H1 (cell line): ENCODE measurements around the gene NBL1. TPM values are rescaled to one million over a fixed set of nuclear protein-coding genes. Genes with fewer than 3 reads are reported as not detected.

Experiments
- CTCF ChIA-PET: fragments of 300-600 bp; sonication (Branson Sonifier 250); formaldehyde crosslinking; loops from one replicate; lab custom pipeline; 2021; ENCODE audit not compliant: partially characterized antibody; lab: Charles Lee
- POLR2A ChIA-PET: fragments of 300-600 bp; sonication (Branson Sonifier 250); formaldehyde crosslinking; loops from one replicate; lab custom pipeline; 2021; ENCODE audit warnings: inconsistent platforms; ENCODE audit not compliant: partially characterized antibody; lab: Charles Lee
- DNase-seq, 2 experiments: peaks; one replicate each; pipeline versions ENCODE4 v3.0.0 to v3.0.0-alpha.2; 2010 to 2022; ENCODE audit warnings: low spot score in 2 of 2, low read depth in 1 of 2, mixed read lengths in 1 of 2
- FAIRE-seq: peaks from 2 replicates; lab custom pipeline; 2011; peaks lifted over from hg19 to GRCh38; lab: Jason Lieb, UNC
- H2AFZ ChIP-seq: 2 replicates; pipeline ENCODE4 v1.8.1; 2012; ENCODE audit warnings: low read length, inconsistent platforms
- H2AK5ac ChIP-seq: 2 replicates; pipeline ENCODE4 v1.6.1; 2013; ENCODE audit warnings: low read depth, low read length
- H2BK120ac ChIP-seq: replicated peaks from 2 replicates; pipeline ENCODE3; 2013; ENCODE audit warnings: low read depth, low read length, inconsistent platforms
- H2BK12ac ChIP-seq: 2 replicates; pipeline ENCODE4 v1.6.1; 2013; ENCODE audit warnings: low read depth, low read length
- H2BK15ac ChIP-seq: 2 replicates; pipeline ENCODE4 v1.6.1; 2013; ENCODE audit warnings: low read length
- H2BK20ac ChIP-seq: 2 replicates; pipeline ENCODE4 v1.6.1; 2013; ENCODE audit warnings: low read length
- H2BK5ac ChIP-seq: 2 replicates; pipeline ENCODE4 v1.6.1; 2013; ENCODE audit warnings: low read depth, low read length
- H3K14ac ChIP-seq: 2 replicates; pipeline ENCODE4 v1.6.1; 2013; ENCODE audit warnings: inconsistent platforms; ENCODE audit not compliant: insufficient read length
- H3K18ac ChIP-seq: 2 replicates; pipeline ENCODE4 v1.6.1; 2013; ENCODE audit warnings: low read length; ENCODE audit errors: extremely low read depth
- H3K23ac ChIP-seq: 2 replicates; pipeline ENCODE4 v1.6.1; 2013; ENCODE audit warnings: inconsistent platforms; ENCODE audit not compliant: insufficient read length
- H3K23me2 ChIP-seq: 2 replicates; pipeline ENCODE4 v1.6.1; 2013; ENCODE audit warnings: low read depth, low read length
- H3K27ac ChIP-seq: 2 replicates; pipeline ENCODE4 v1.6.1; 2011; ENCODE audit warnings: low read depth, low read length, inconsistent platforms
- H3K27me3 ChIP-seq, 4 experiments: replicated peaks in 1 of 4; 1 replicate in 1 of 4; 2 replicates in 3 of 4; pipeline versions ENCODE4 v1.6.1 to v1.8.1; 2011 to 2013; ENCODE audit warnings: low read length in 3 of 4, mild to moderate bottlenecking in 3 of 4, inconsistent platforms in 2 of 4, mixed read lengths in 2 of 4, moderate library complexity in 1 of 4; ENCODE audit not compliant: control insufficient read depth in 3 of 4, insufficient read depth in 3 of 4; ENCODE audit errors: extremely low read depth in 1 of 4
- H3K36me3 ChIP-seq, 4 experiments: 2 replicates each; pipeline versions ENCODE4 v1.6.1 to v1.8.1; 2011 to 2013; ENCODE audit warnings: mild to moderate bottlenecking in 4 of 4, low read length in 3 of 4, moderate library complexity in 2 of 4, control low read depth in 1 of 4, inconsistent platforms in 1 of 4; ENCODE audit not compliant: insufficient read depth in 4 of 4, control insufficient read depth in 2 of 4
- H3K4ac ChIP-seq: replicated peaks from 2 replicates; pipeline ENCODE3; 2013; ENCODE audit warnings: low read length, low read depth, mixed read lengths, inconsistent platforms; ENCODE audit not compliant: insufficient read length
- H3K4me1 ChIP-seq, 4 experiments: replicated peaks in 1 of 4; 1 replicate in 1 of 4; 2 replicates in 3 of 4; pipeline versions ENCODE4 v1.6.1 to v1.8.1; 2011 to 2013; ENCODE audit warnings: low read length in 3 of 4, inconsistent platforms in 2 of 4, mixed read lengths in 1 of 4; ENCODE audit not compliant: insufficient read depth in 4 of 4, control insufficient read depth in 3 of 4
- H3K4me2 ChIP-seq, 2 experiments: 2 replicates each; pipeline versions ENCODE4 v1.6.1 to v1.8.1; 2011 to 2013; ENCODE audit warnings: low read depth in 2 of 2, low read length in 2 of 2, control low read depth in 1 of 2, inconsistent platforms in 1 of 2, mild to moderate bottlenecking in 1 of 2; ENCODE audit not compliant: insufficient read depth in 1 of 2
- H3K4me3 ChIP-seq, 4 experiments: fragments of 200-600, 300-600 bp in 1 of 4; sonication (generic), shearing (Covaris generic), sonication (Bioruptor Twin) in 1 of 4; 2 replicates each; pipeline versions ENCODE4 v1.5.1 to v1.8.1; 2011 to 2016; ENCODE audit warnings: low read length in 4 of 4, low read depth in 3 of 4, control low read depth in 2 of 4, inconsistent platforms in 2 of 4, mild to moderate bottlenecking in 2 of 4, mixed read lengths in 1 of 4, moderate library complexity in 1 of 4; ENCODE audit not compliant: insufficient read depth in 2 of 4; ENCODE audit errors: extremely low read depth in 1 of 4
- H3K56ac ChIP-seq: replicated peaks from 2 replicates; pipeline ENCODE3; 2013; ENCODE audit warnings: low read depth, mild to moderate bottlenecking, mixed read lengths, low read length, inconsistent platforms; ENCODE audit not compliant: insufficient read length
- H3K79me1 ChIP-seq: 2 replicates; pipeline ENCODE4 v1.6.1; 2013; ENCODE audit warnings: low read depth, low read length, control low read depth
- H3K79me2 ChIP-seq, 2 experiments: 2 replicates each; pipeline versions ENCODE4 v1.6.1 to v1.8.1; 2012 to 2013; ENCODE audit warnings: low read length in 2 of 2, mild to moderate bottlenecking in 2 of 2, inconsistent platforms in 1 of 2; ENCODE audit not compliant: insufficient read depth in 2 of 2, control insufficient read depth in 1 of 2
- H3K9ac ChIP-seq, 4 experiments: replicated peaks in 1 of 4; 1 replicate in 1 of 4; 2 replicates in 3 of 4; pipeline versions ENCODE4 v1.6.1 to v1.8.1; 2011 to 2013; ENCODE audit warnings: low read depth in 3 of 4, low read length in 3 of 4, control low read depth in 2 of 4, mild to moderate bottlenecking in 2 of 4, moderate library complexity in 2 of 4, inconsistent platforms in 1 of 4; ENCODE audit errors: extremely low read depth in 1 of 4
- H3K9me3 ChIP-seq, 2 experiments: 2 replicates each; pipeline versions ENCODE4 v1.6.1 to v1.8.1; 2012 to 2013; ENCODE audit warnings: mild to moderate bottlenecking in 2 of 2, moderate library complexity in 2 of 2, control low read depth in 1 of 2, inconsistent platforms in 1 of 2, low read depth in 1 of 2, low read length in 1 of 2, mixed read lengths in 1 of 2; ENCODE audit not compliant: insufficient read depth in 2 of 2
- H4K20me1 ChIP-seq, 2 experiments: replicated peaks in 1 of 2; 2 replicates each; pipeline versions ENCODE3 to v1.8.1; 2011 to 2013; ENCODE audit warnings: inconsistent platforms in 2 of 2, low read length in 2 of 2, mild to moderate bottlenecking in 1 of 2; ENCODE audit not compliant: insufficient read depth in 2 of 2, control insufficient read depth in 1 of 2
- H4K5ac ChIP-seq: 2 replicates; pipeline ENCODE4 v1.6.1; 2013; ENCODE audit warnings: low read length, low read depth, mixed read lengths, inconsistent platforms; ENCODE audit not compliant: insufficient read length
- H4K8ac ChIP-seq: 2 replicates; pipeline ENCODE4 v1.8.0; 2013; ENCODE audit warnings: mild to moderate bottlenecking, moderate library complexity, low read length, inconsistent platforms; ENCODE audit not compliant: insufficient read depth; ENCODE audit errors: extremely low read depth
- H4K91ac ChIP-seq: replicated peaks from 2 replicates; pipeline ENCODE3; 2013; ENCODE audit warnings: low read length, mixed read lengths, inconsistent platforms; ENCODE audit not compliant: insufficient read length
- CHD2 ChIP-seq: IDR thresholded peaks from 2 replicates; pipeline ENCODE4 v1.6.1; 2012; ENCODE audit warnings: low read length, improper control_type of control experiment
- EGR1 ChIP-seq: IDR thresholded peaks from 2 replicates; pipeline ENCODE4 v1.6.1; 2011; ENCODE audit warnings: low read depth, low read length, borderline replicate concordance
- MAFK ChIP-seq: IDR thresholded peaks from 2 replicates; pipeline ENCODE4 v1.6.1; 2012; ENCODE audit warnings: low read depth, mild to moderate bottlenecking, improper control_type of control experiment, low read length
- TAF1 ChIP-seq: IDR thresholded peaks from 2 replicates; pipeline ENCODE4 v1.6.1; 2011; ENCODE audit warnings: mild to moderate bottlenecking, low read depth, low read length
- TAF7 ChIP-seq: optimal IDR thresholded peaks from 2 replicates; pipeline ENCODE3; 2011; ENCODE audit warnings: low read depth, mild to moderate bottlenecking, inconsistent platforms, low read length, moderate library complexity, borderline replicate concordance
- TEAD4 ChIP-seq: IDR thresholded peaks from 2 replicates; pipeline ENCODE4 v1.6.1; 2012; ENCODE audit warnings: low read depth, low read length, inconsistent platforms, mixed read lengths
- WGBS, 2 experiments: shearing (Covaris generic) in 1 of 2; methylation state at CpG; one replicate each; pipeline versions ENCODE4 v1.1.6 to v1.1.7; 2013 to 2015; ENCODE audit warnings: low lambda C conversion rate in 2 of 2, mixed read lengths in 2 of 2, inconsistent platforms in 1 of 2, low coverage in 1 of 2, missing lambda C conversion rate in 1 of 2; ENCODE audit not compliant: insufficient replicate concordance in 2 of 2, insufficient coverage in 1 of 2, insufficient read length in 1 of 2; ENCODE audit errors: extremely low coverage in 1 of 2, missing lambda C conversion rate in 1 of 2; 5-methylcytosine and 5-hydroxymethylcytosine counted together
- polyA plus RNA-seq, 7 experiments: library from polyadenylated mRNA; depleted of rRNA in 3 of 7; stranded (reverse) in 5 of 7; unstranded in 2 of 7; fragments of >200 nt in 5 of 7; fragments of 200-250 nt in 2 of 7; gene quantifications; 1 replicate in 5 of 7; 2 replicates in 1 of 7; 4 replicates in 1 of 7; pipeline versions ENCODE4 v1.2.1 to v1.2.3, GENCODE V29; 2011 to 2013; ENCODE audit warnings: missing spikeins in 2 of 7, mixed read lengths in 2 of 7
- total RNA-seq: library from RNA; stranded (reverse); fragmentation: NEBNext Ultra II Directional; extraction: Animal tissue kit (Norgen Biotek cat#: 25700); gene quantifications from 2 replicates; pipeline ENCODE4 v1.2.1, GENCODE V29; 2021

Gene NBL1
- total and polyA plus RNA-seq, 2 of the 8 experiments (the other 6 are each of a cell fraction or from before 2014, with no cell fraction given), result 8.7 to 9.7 TPM

- Histone ChIP-seq H3K4me2 (no peak overlapping the region), H4K20me1 (peaks cover 0 to 2% of the 10 kb centered on the region in 2 experiments)
Measured at GRCh38 chr1:19620786-19621185, 23.3 kb upstream of the NBL1 start.

More at GRCh38 chr1:19620786-19621185, 23.3 kb upstream of the NBL1 start:
- no peak overlapping the region for H2BK15ac ChIP-seq
- no peak overlapping the region for H3K27ac ChIP-seq
- H3K79me1 ChIP-seq, result no peaks in the 10 kb centered on the region; the same call in 1 of the 2 replicates
- no peak overlapping the region for H4K91ac ChIP-seq
- H3K4me3 ChIP-seq, result no peak overlapping the region
- H2AK5ac ChIP-seq, result no peak overlapping the region
- no peak overlapping the region for H4K5ac ChIP-seq
- H2BK12ac ChIP-seq, result no peak overlapping the region
- no peak overlapping the region for H3K23ac ChIP-seq
- H4K8ac ChIP-seq, result no peak overlapping the region
- H3K4me1 ChIP-seq, result peaks cover 0 to 10% (median 2%) of the 10 kb centered on the region in 4 experiments; a peak in 3 of 7 replicates
- no peaks in the 10 kb centered on the region for H3K9me3 ChIP-seq
- WGBS, 2 experiments, result 85% methylated on average over 3 of the region's 3 CpGs; no CpG with 5 or more reads in 1 of the 2 experiments
- H3K4ac ChIP-seq, result no peak overlapping the region
- no peak overlapping the region for H3K56ac ChIP-seq
- peaks cover 0 to 34% of the 10 kb centered on the region in 2 experiments; a peak in 2 of 4 replicates for H3K79me2 ChIP-seq
- no peak overlapping the region for H2BK120ac ChIP-seq
- H3K36me3 ChIP-seq, result peaks cover 0 to 5% (median 5%) of the 10 kb centered on the region in 4 experiments; a peak in 4 of 8 replicates
- H3K23me2 ChIP-seq, result no peaks in the 10 kb centered on the region
- H2BK5ac ChIP-seq, result no peak overlapping the region
- no peak overlapping the region for H2BK20ac ChIP-seq
- DNase-seq (no peak), FAIRE-seq (no peak)
- no peak for TF ChIP-seq TEAD4
- no peak for TF ChIP-seq TAF7
- no peak for TF ChIP-seq MAFK
- no peak for TF ChIP-seq EGR1
- TF ChIP-seq TAF1, result no peak
- no peak for TF ChIP-seq CHD2
- no peak overlapping the region for H2AFZ ChIP-seq
- POLR2A ChIA-PET, result interaction anchor here (2.2 kb wide), 1 partner anchor 9 kb away, joined by 12 read pairs; no protein-coding TSS in a partner anchor
- CTCF ChIA-PET, result interaction anchor here (1.0 to 2.7 kb wide), 5 partner anchors 8 to 41 kb away, joined by 3 to 11 read pairs (median 7); no protein-coding TSS in a partner anchor
- H3K14ac ChIP-seq, result no peak overlapping the region
- no peaks in the 10 kb centered on the region for H3K27me3 ChIP-seq
- no peak overlapping the region for H3K18ac ChIP-seq
- no peak overlapping the region for H3K9ac ChIP-seq
